Progenitor cell of endocrine pancreas (in vitro differentiated cells): ENCODE results near the gene OTOGL. TPM values are rescaled to one million over a fixed set of nuclear protein-coding genes. Genes with fewer than 3 reads are reported as not detected.
A peak's percentile ranks its signal among the peaks of the same experiment; 100 is the strongest.

Source experiments
- DNase-seq: peaks from one replicate; pipeline ENCODE4 v3.0.0; 2021; ENCODE audit warnings: low spot score; ENCODE audit not compliant: unreplicated experiment
- H3K27ac Mint-ChIP-seq: 2 replicates; pipeline ENCODE4 v1.8.0; 2021; ENCODE audit warnings: mild to moderate bottlenecking, moderate library complexity, mixed read lengths
- H3K27me3 Mint-ChIP-seq: 2 replicates; pipeline ENCODE4 v1.8.0; 2021; ENCODE audit warnings: mixed read lengths
- H3K36me3 Mint-ChIP-seq: 2 replicates; pipeline ENCODE4 v1.8.0; 2022; ENCODE audit warnings: mixed read lengths; ENCODE audit not compliant: insufficient read depth
- H3K4me1 Mint-ChIP-seq: 2 replicates; pipeline ENCODE4 v1.8.0; 2021; ENCODE audit warnings: low read depth, mixed read lengths
- H3K4me3 Mint-ChIP-seq: 2 replicates; pipeline ENCODE4 v1.8.0; 2021; ENCODE audit warnings: low read depth, mild to moderate bottlenecking, moderate library complexity, mixed read lengths
- H3K9me3 Mint-ChIP-seq: 2 replicates; pipeline ENCODE4 v1.8.0; 2021; ENCODE audit warnings: low read depth, mixed read lengths
- CTCF ChIP-seq: fragments of 200-600 bp; sonication (generic); IDR thresholded peaks from one replicate; pipeline ENCODE4 v1.5.0; 2021; ENCODE audit warnings: antibody characterized with exemption, mild to moderate bottlenecking; ENCODE audit not compliant: unreplicated experiment
- total RNA-seq: library from RNA; stranded (reverse); gene quantifications from 2 replicates; pipeline ENCODE4 v1.2.1, GENCODE V29; 2021

The OTOGL gene
- total RNA-seq, 1 donor from 2014 or later = 0.31 TPM

GRCh38 chr12:80184926-80185325 is 85.6 kb downstream of the OTOGL start:
- DNase-seq = no peak
- no peak overlapping the region for H3K27ac Mint-ChIP-seq
- H3K27me3 Mint-ChIP-seq = peaks cover 5% of the 10 kb centered on the region
- H3K36me3 Mint-ChIP-seq = no peaks in the 10 kb centered on the region
- no peaks in the 10 kb centered on the region for H3K9me3 Mint-ChIP-seq
- H3K4me3 Mint-ChIP-seq = no peak overlapping the region
- H3K4me1 Mint-ChIP-seq = peaks cover 2% of the 10 kb centered on the region
- TF ChIP-seq CTCF = no peak

GRCh38 chr12:80186727-80187217 is 87.4 kb downstream of the OTOGL start:
- DNase-seq = no peak
- no peak overlapping the region for H3K27ac Mint-ChIP-seq
- H3K4me3 Mint-ChIP-seq = no peak overlapping the region
- peak; percentile 68 for TF ChIP-seq CTCF
- H3K4me1 Mint-ChIP-seq = no peaks in the 10 kb centered on the region
- H3K9me3 Mint-ChIP-seq = no peaks in the 10 kb centered on the region
- H3K27me3 Mint-ChIP-seq = peaks cover 5% of the 10 kb centered on the region
- H3K36me3 Mint-ChIP-seq = no peaks in the 10 kb centered on the region

GRCh38 chr12:80187660-80188090 is 88.3 kb downstream of the OTOGL start:
- Mint-ChIP-seq H3K4me1 (no peaks in the 10 kb centered on the region), H3K9me3 (no peaks in the 10 kb centered on the region), H3K27ac (peak overlapping the region; percentile 22), H3K4me3 (no peak overlapping the region), H3K27me3 (peaks cover 8% of the 10 kb centered on the region), H3K36me3 (no peaks in the 10 kb centered on the region)
- no peak for TF ChIP-seq CTCF
- DNase-seq = no peak

- Mint-ChIP-seq H3K4me1 (no peaks in the 10 kb centered on the region), H3K36me3 (no peaks in the 10 kb centered on the region), H3K9me3 (no peaks in the 10 kb centered on the region), H3K27me3 (peaks cover 9% of the 10 kb centered on the region), H3K27ac (no peak overlapping the region), H3K4me3 (no peak overlapping the region)
- DNase-seq = no peak
- no peak for TF ChIP-seq CTCF
Observed at GRCh38 chr12:80188576-80188975, 89.2 kb downstream of the OTOGL start.

- TF ChIP-seq CTCF = no peak
Observed at GRCh38 chr12:80189241-80189640, 89.9 kb downstream of the OTOGL start.

More at GRCh38 chr12:80189241-80189640, 89.9 kb downstream of the OTOGL start:
- Mint-ChIP-seq H3K27me3 (peaks cover 12% of the 10 kb centered on the region), H3K36me3 (no peaks in the 10 kb centered on the region), H3K4me3 (no peak overlapping the region), H3K27ac (no peak overlapping the region), H3K9me3 (no peaks in the 10 kb centered on the region), H3K4me1 (no peaks in the 10 kb centered on the region)
- no peak for DNase-seq
